Loucy (cell line): Measurements from ENCODE around the gene KANSL1.
"Not testable (repeated sequence)": the region's sequence is repeated elsewhere in the genome, so short reads cannot be mapped to it uniquely, and the experiment has no call there.

Source experiments
- H2AFZ ChIP-seq: fragments of 200-600 bp; sonication (generic); 2 replicates; pipeline ENCODE4 v1.6.0; 2016; ENCODE audit warnings: antibody characterized with exemption, mild to moderate bottlenecking, low read length, moderate library complexity
- H3F3A ChIP-seq: fragments of 200-600 bp; 2 replicates; pipeline ENCODE4 v1.6.0; 2016; ENCODE audit warnings: antibody characterized with exemption, low read depth, mild to moderate bottlenecking
- H3K27me3 ChIP-seq: fragments of 200-600 bp; sonication (generic); 2 replicates; pipeline ENCODE4 v1.6.1; 2014; ENCODE audit warnings: low read length, mild to moderate bottlenecking; ENCODE audit not compliant: insufficient read depth, poor library complexity, severe bottlenecking
- H3K36me3 ChIP-seq: fragments of 200-600 bp; sonication (generic); 2 replicates; pipeline ENCODE4 v1.6.1; 2016; ENCODE audit warnings: low read length; ENCODE audit not compliant: insufficient read depth
- H3K4me1 ChIP-seq: fragments of 200-600 bp; sonication (generic); 2 replicates; pipeline ENCODE4 v1.5.1; 2014; ENCODE audit warnings: low read length, mild to moderate bottlenecking; ENCODE audit not compliant: insufficient read depth, poor library complexity, severe bottlenecking
- H3K4me2 ChIP-seq: fragments of 200-600 bp; sonication (generic); 2 replicates; pipeline ENCODE4 v1.6.0; 2014; ENCODE audit warnings: antibody characterized with exemption, low read length, low read depth, mild to moderate bottlenecking; ENCODE audit not compliant: poor library complexity, severe bottlenecking
- H3K4me3 ChIP-seq: fragments of 200-600 bp; sonication (generic); 2 replicates; pipeline ENCODE4 v1.5.1; 2014; ENCODE audit warnings: low read length, mild to moderate bottlenecking, mixed read lengths; ENCODE audit not compliant: poor library complexity, severe bottlenecking
- H3K79me2 ChIP-seq: fragments of 200-600 bp; sonication (generic); 2 replicates; pipeline ENCODE4 v1.6.1; 2014; ENCODE audit warnings: low read length; ENCODE audit not compliant: insufficient read depth
- H3K9ac ChIP-seq: fragments of 200-600 bp; sonication (generic); 2 replicates; pipeline ENCODE4 v1.6.0; 2014; ENCODE audit warnings: mild to moderate bottlenecking, low read depth, low read length, moderate library complexity; ENCODE audit not compliant: poor library complexity, severe bottlenecking
- H3K9me2 ChIP-seq: fragments of 200-600 bp; sonication (generic); replicated peaks from 2 replicates; pipeline ENCODE4 v1.6.1; 2016; ENCODE audit warnings: low read depth, low read length, mixed read lengths
- H3K9me3 ChIP-seq: fragments of 200-600 bp; sonication (generic); 2 replicates; pipeline ENCODE4 v1.6.1; 2014; ENCODE audit warnings: mild to moderate bottlenecking, antibody characterized with exemption, low read length, low read depth; ENCODE audit not compliant: insufficient read depth
- H4K20me1 ChIP-seq: fragments of 200-600 bp; sonication (generic); 2 replicates; pipeline ENCODE4 v1.6.0; 2014; ENCODE audit warnings: antibody characterized with exemption, low read length, mild to moderate bottlenecking; ENCODE audit not compliant: insufficient read depth, poor library complexity, severe bottlenecking
- EZH2phosphoT487 ChIP-seq: fragments of 200-600 bp; IDR thresholded peaks from 2 replicates; pipeline ENCODE4 v1.6.1; 2018; ENCODE audit warnings: antibody characterized with exemption, mild to moderate bottlenecking, moderate library complexity, borderline replicate concordance
- TF ChIP-seq, protein P1 (sequence below): fragments of 200-600 bp; sonication (generic); conservative IDR thresholded peaks from 2 replicates; pipeline ENCODE4 v1.5.1; 2014; ENCODE audit warnings: mild to moderate bottlenecking, antibody characterized with exemption, low read length

Gene KANSL1

DNA sequence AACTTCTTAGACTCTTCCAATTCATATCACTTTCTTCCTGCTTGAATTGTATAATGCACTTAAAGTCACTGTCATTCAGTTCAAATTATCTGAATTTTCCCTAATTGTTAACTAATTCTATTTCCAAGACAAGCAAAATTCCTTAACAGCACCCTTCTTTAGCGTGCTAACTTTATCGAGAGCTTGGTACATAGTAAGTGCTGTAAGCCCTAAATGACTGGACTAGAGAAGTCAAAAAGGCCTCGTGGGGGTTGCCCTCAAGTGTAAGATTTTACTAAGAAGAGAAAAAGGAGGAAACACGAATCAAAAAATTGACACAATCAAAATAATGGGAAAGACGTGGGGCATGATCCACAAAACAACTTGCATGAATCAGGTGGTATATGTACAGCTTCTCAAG lies 11.3 kb downstream of the KANSL1 start:
- no peak for TF ChIP-seq EZH2phosphoT487
- TF ChIP-seq, protein P1, sequence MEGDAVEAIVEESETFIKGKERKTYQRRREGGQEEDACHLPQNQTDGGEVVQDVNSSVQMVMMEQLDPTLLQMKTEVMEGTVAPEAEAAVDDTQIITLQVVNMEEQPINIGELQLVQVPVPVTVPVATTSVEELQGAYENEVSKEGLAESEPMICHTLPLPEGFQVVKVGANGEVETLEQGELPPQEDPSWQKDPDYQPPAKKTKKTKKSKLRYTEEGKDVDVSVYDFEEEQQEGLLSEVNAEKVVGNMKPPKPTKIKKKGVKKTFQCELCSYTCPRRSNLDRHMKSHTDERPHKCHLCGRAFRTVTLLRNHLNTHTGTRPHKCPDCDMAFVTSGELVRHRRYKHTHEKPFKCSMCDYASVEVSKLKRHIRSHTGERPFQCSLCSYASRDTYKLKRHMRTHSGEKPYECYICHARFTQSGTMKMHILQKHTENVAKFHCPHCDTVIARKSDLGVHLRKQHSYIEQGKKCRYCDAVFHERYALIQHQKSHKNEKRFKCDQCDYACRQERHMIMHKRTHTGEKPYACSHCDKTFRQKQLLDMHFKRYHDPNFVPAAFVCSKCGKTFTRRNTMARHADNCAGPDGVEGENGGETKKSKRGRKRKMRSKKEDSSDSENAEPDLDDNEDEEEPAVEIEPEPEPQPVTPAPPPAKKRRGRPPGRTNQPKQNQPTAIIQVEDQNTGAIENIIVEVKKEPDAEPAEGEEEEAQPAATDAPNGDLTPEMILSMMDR: no peak
- H3K4me3 ChIP-seq: no peak overlapping the region
- H3K27me3 ChIP-seq: no peaks in the 10 kb centered on the region
- H3K9ac ChIP-seq: no peak overlapping the region
- H3K9me2 ChIP-seq: no peaks in the 10 kb centered on the region
- H3K36me3 ChIP-seq: peaks cover 8% of the 10 kb centered on the region; the same call in 1 of the 2 replicates
- H3K4me1 ChIP-seq: peaks cover 38% of the 10 kb centered on the region
- H3K9me3 ChIP-seq: no peaks in the 10 kb centered on the region
- peaks cover 95% of the 10 kb centered on the region for H4K20me1 ChIP-seq
- peak overlapping the region; percentile 90 for H3K4me2 ChIP-seq
- no peaks in the 10 kb centered on the region for H3F3A ChIP-seq
- H3K79me2 ChIP-seq: peaks cover 100% of the 10 kb centered on the region
- H2AFZ ChIP-seq: no peak overlapping the region

DNA sequence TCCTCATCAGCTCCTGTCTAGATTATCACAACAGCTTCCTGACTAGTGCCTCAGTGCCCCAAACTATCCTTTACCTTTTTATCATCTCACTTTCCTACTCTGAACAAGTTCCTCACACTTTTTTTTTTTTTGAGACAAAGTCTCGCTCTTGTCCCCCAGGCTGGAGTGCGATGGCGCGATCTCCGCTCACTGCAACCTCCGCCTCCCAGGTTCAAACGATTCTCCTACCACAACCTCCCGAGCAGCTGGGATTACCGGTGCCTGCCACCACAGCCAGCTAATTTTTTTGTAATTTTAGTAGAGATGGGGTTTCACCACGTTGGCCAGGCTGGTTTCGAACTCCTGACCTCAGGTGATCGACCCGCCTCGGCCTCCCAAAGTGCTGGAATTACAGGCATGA lies 11.9 kb downstream of the KANSL1 start:
- Histone ChIP-seq H4K20me1 (peaks cover 95% of the 10 kb centered on the region), H3K4me1 (peaks cover 37% of the 10 kb centered on the region), H3K79me2 (peaks cover 100% of the 10 kb centered on the region)
- not testable (repeated sequence) for H3K9me2 ChIP-seq, H2AFZ ChIP-seq, H3F3A ChIP-seq, H3K4me3 ChIP-seq, H3K36me3 ChIP-seq, H3K9ac ChIP-seq, H3K4me2 ChIP-seq, H3K27me3 ChIP-seq, H3K9me3 ChIP-seq

GRCh38 chr17:46180892-46181274 lies 12.3 kb downstream of the KANSL1 start:
- Histone ChIP-seq H3K9ac (no peak overlapping the region), H3F3A (no peaks in the 10 kb centered on the region), H3K27me3 (no peaks in the 10 kb centered on the region), H3K36me3 (peaks cover 8% of the 10 kb centered on the region; the same call in 1 of the 2 replicates), H3K9me3 (no peaks in the 10 kb centered on the region), H4K20me1 (peaks cover 96% of the 10 kb centered on the region), H3K4me2 (no peak overlapping the region), H2AFZ (no peak overlapping the region), H3K4me3 (no peak overlapping the region), H3K4me1 (peaks cover 35% of the 10 kb centered on the region), H3K79me2 (peaks cover 100% of the 10 kb centered on the region), H3K9me2 (no peaks in the 10 kb centered on the region)
- no peak for TF ChIP-seq EZH2phosphoT487
- TF ChIP-seq, protein P1: no peak

DNA sequence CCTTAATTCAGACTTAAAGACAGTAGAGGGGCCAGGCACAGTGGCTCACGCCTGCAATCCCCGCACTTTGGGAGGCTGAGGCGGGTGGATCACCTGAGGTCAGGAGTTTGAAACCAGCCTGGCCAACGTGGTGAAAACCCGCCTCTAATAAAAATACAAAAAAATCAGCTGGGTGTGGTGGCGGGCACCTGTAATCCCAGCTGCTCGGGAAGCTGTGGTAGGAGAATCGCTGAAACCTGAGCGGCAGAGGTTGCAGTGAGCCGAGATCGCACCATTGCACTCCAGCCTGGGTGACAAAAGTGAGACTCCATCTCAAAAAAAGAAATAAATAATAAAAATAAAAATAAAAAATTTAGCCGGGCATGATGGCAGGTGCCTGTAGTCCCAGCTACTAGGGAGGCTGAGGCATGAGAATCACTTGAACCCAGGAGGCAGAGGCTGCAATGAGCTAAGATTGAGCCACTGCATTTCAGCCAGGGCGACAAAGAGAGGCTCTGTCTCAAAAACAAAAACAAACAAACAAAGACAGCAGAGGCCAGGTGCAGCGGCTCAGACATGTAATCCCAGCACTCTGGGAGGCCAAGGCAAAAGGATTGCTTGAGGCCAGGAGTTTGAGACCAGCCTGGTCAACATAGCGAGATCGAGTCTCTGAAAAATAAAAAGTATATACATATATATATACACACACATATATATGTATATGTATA lies 12.9 kb downstream of the KANSL1 start:
- Histone ChIP-seq H3K4me1 (peaks cover 35% of the 10 kb centered on the region), H4K20me1 (peaks cover 97% of the 10 kb centered on the region), H3K79me2 (peaks cover 100% of the 10 kb centered on the region)
- not testable (repeated sequence) for H3K9me3 ChIP-seq, H3K9ac ChIP-seq, H3K36me3 ChIP-seq, H2AFZ ChIP-seq, H3K9me2 ChIP-seq, H3F3A ChIP-seq, H3K4me3 ChIP-seq, H3K4me2 ChIP-seq, H3K27me3 ChIP-seq
